CD4-positive, alpha-beta T cell treated with Interleukin-4 for 4 hours (primary cell): ENCODE measurements around the gene ATP6V1G2.

Experiments
- DNase-seq: peaks from one replicate; pipeline ENCODE4 v3.0.0-alpha.2; 2020

ATP6V1G2 gene

DNA sequence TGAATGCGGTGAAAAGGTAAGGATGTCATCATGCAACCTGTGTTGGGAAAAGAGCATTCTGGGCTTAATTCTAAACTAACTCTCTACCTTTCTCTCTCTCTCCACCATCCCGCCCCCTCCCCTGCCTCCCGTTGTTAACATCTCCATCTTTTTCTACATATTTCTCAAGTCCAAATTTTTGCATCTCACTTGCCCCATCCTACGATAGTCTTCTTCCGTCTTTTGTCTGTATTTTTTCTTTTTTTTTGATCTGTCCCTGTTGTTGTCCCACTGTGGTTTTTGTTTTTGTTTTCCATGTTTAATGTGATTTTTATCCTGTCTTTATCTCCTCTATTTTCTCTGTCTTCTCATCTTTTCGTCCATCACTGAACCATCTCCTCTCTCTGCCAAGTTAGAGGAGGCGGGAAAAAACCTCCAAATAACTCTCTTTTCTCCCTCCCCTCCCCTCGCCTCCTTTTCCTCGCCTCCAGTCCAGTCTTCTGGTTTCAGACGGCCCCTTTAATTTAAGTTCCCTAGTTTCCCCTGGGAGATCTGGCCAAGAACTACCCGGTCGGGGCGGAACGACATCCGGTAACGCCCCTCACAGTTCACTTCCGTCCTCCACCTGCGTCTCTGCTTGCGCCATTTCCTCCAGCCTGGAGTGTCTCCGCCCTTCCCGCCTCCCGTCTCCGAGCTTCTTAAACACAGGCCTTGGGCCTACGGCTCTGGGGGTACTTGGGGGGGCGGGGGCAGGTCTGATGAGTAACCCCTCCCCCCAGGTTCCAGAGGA is 734 bp upstream of the ATP6V1G2 start, which contains the start of gene NFKBIL1:
NFKBIL1 (plus strand) TSS at position 651 of the 769 bp plus-strand sequence; CDS start at position 738, 87 bp downstream.
- peak; percentile 90 for DNase-seq

- no peak for DNase-seq
Measured at GRCh38 chr6:31545291-31545690, 1.1 kb downstream of the ATP6V1G2 start.

DNA sequence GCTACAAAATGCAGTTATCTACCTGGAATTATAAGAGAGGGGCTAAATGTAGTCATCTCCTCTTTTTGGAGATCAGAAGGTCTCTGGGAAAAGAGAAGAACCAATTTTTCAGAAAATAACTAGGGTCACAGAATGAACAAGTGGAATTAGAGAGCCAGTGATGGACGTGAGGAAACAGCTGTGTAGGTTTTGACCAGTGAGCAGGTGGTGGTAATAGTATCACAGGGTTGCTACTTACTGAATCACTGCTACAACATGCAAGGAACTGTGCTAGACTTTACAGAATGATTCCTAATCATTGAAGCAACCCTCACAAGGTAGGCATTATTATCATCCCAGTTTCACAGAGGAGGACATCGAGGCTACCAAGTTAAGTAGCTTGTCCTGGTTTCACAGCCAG is 1.7 kb downstream of the ATP6V1G2 start:
- DNase-seq = no peak

GRCh38 chr6:31543639-31544038 is 2.8 kb downstream of the ATP6V1G2 start:
- no peak for DNase-seq

DNA sequence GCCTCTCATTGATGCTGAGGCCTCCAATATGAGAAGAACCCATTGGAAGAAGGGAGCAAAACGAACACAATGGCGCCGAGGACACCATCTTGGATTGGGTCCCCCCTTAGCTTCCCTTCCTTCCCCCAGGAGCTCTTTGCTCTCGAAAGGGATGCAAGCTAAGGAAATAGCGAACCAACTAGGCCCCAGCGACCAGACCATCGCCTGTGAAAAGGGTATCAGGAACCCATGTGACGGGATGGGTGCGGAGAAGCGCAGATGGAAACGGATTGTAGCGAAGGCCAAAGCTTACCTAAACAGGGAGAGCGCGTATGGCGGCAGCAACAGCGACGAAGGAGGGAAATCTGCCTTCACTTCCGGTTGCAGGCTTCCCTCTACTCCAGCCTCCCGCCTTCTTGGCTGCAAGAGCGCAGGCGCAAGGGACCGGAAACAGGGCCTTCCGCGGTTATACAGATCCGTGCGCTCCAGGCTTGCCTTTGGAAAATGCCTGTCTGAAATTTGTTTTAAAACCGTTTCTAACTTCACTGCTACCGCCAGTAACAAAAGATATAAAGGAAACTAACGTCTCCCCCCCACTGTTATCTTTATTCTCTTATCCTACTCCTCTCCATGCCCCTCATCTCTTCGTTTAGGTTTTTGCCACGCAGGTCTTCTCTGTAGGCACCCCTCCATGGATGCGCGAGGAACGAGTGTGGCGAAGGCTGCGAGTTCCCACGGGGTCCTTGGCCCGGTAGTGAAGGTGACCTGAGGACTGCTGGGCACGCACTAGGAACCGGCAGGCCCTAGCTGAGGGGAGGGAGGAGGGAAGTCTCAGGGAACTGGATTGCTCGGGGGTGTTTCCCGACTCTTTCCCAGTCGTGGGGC is 4.5 kb downstream of the ATP6V1G2 start, which contains the start of gene DDX39B:
DDX39B (minus strand) TSS at position 346 of the 864 bp plus-strand sequence. CDS start 1,471 bp downstream, outside the sequence.
- DNase-seq = peak; percentile 97

DNA sequence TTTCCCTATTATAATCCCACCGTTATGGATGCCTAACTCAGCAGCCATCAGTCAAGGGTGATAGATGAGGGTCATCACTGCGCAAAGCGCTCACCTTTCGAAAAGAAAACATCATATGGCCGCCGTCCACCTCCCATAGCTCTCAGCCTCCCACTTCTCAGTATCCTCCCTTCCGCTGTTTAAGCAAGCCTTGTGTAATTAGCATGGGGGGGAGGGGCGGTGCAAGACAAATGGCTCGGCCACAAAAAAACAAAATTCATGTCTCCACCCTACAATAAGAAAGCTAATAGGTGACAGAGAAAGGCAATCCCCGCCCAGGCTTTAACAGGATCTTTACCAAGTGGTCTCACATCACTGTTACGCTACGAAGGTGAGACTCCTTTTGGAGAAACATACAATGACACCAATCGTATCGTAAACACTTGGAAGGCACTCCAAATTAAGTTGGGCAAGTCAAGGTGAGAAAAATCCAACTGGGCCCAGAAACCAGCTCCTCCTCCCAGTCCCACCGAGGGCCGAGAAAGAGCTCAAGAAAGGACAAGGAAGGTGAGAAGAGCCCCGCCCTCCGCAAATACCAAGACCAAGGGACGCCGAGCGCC is 5.2 kb downstream of the ATP6V1G2 start:
- peak; percentile 86 for DNase-seq

GRCh38 chr6:31540640-31541039 is 5.8 kb downstream of the ATP6V1G2 start:
- no peak for DNase-seq

DNA sequence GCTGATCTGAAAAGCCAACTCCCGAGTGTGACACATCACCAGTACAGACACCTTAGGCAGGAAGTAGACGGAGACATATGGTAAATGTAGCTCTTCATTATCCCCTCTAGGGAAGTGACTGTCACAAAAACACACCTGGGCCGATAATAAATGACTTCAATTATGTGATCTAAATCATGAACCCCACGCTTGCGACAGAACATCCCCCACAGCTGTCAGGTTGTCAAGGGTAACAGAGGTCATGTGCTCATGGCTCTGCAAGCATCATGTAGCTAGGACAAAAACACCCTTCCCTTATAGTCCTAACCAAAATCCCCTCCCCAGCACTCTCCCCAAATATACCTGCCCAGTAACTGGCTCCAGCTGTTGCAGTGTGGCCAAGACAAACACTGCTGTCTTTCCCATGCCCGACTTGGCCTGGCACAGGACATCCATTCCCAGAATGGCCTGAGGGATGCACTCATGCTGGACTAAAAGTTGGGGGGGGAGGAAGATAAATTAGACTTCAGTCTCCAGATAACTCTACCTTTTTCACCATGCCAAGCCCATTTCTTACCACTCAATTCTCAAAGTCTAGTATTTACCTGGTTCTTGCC is 7.5 kb downstream of the ATP6V1G2 start:
- peak; percentile 48 for DNase-seq

DNA sequence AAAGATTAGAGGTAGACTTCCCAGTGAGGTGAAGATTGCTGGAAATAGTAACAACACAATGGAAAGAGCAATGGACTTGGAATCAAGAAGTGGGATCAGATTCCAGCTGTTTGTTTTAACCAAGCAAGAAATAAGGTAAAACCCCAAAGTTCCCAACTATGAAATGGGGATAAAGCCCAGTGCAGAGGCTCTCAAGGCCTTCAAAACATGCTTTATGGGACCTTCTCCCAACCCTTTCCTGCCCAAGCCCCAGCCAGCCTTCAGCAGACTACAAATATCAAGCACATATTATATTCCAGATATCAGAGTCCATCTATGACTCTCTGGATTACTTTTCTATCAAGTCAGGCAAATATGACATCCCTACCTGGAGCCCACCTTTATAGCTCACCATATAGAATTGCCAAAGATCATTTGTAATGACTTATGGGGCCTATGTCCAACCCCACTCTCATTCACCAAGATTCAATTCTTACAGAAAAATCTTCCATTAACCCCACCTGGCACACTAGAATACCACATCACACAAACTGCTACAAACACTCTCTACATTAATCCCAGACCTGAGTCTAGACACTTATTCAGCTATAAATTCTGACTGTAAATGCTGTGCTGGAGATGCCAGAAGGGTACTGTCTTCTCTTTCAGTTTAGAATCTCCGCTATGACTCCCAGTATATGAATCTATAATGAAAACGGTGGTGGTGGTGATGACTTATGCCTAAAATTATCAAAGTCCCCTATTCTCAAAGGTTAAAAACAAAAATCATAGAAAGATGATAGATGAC is 10.7 kb downstream of the ATP6V1G2 start:
- no peak for DNase-seq

DNA sequence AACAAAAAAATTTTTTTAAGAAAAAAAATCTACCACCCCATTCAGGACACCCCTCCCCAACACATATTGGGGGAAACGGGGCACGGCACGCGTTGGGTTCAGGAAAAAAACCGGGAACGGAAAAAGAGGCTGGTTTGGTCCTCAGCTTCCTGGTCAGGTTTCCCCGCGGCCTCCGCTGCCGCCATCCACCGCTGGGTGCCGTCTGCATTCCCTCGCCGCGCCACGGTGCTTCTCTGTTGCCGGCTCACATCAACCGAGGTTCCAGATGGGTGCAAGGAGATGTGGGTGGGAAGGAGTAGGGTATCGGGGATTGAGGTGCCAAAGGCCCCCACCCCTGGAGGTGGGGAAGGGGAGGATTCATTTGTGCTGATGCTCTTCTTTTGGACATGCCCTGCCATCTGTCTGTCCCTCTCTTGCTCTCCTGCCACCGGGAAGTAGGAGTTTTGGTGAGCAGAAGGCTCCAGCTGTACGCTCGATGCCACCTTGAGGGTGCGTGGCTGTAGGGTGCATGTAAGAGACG is 11.8 kb downstream of the ATP6V1G2 start:
- DNase-seq = no peak

DNA sequence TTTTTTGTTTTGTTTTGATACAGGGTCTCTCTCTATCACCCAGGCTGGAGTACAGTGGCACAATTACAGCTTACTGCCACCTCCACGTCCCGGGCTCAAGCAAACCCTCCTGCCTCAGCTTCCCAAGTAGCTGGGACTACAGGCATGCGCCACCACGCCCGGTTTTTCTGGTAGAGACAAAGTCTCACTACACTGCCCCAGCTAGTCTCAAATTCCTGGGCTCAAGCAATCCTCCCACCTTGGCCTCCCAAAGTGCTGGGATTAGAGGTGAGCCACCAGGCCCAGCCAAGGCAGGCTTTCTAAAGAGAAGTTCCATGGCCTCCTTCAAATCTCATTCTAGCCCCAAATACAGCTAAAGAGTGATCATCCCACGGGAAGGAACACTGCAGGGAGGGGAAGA is 12.4 kb downstream of the ATP6V1G2 start:
- no peak for DNase-seq

DNA sequence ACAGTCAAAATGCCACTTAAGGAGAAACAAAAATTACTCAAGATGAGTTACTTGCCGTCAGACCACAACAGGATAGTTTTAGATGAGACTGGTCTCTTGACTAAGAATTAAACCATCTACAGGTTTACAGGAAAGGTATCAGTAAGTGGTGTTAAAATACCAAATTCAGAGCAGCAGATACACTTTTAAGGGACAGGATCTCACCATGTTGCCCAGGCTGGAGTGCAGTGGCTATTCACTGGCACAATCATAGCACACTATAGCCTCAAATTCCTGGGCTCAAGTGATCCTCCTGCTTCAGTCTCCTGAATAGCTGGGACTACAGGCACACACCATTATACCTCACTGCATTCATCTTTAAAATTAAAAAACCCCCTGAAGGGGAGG is 13.0 kb downstream of the ATP6V1G2 start:
- DNase-seq = no peak

DNA sequence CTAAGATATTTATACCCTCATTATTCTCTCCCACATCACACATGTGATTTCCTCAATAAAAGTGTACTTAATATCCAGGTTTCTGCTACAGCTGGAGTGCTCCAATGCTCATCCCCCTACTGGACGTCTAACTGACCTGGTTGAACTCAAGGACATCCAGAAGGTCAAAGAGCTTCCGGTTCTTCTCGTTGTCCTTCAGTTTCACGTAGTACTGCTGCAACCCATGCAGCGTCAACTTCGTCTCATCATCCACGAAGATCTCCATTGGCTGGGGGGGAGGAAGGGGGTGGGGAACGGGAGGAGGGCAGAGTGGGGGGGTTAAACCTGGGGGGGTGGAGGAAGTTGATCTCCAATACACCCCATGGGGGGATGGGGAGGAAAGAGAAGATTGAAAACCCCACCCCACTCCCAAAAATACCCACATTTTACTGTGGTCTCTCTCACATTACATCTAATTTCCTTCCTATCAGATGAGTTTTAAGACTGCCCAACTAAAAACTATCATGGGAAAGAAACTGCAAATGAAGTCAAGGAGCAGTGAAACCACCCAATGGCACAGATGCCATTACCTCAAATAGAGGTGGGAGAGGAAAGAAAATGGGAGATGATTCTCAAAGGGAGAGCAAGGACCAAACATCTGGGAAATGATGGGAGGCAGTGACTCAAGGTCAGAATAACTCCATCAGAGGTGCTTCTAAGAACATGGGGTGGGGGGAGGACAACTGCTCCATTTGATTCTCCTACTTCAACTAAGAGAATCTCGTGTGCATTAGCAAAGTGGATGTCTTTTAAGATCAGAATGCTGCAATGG is 13.6 kb downstream of the ATP6V1G2 start:
- DNase-seq = no peak

DNA sequence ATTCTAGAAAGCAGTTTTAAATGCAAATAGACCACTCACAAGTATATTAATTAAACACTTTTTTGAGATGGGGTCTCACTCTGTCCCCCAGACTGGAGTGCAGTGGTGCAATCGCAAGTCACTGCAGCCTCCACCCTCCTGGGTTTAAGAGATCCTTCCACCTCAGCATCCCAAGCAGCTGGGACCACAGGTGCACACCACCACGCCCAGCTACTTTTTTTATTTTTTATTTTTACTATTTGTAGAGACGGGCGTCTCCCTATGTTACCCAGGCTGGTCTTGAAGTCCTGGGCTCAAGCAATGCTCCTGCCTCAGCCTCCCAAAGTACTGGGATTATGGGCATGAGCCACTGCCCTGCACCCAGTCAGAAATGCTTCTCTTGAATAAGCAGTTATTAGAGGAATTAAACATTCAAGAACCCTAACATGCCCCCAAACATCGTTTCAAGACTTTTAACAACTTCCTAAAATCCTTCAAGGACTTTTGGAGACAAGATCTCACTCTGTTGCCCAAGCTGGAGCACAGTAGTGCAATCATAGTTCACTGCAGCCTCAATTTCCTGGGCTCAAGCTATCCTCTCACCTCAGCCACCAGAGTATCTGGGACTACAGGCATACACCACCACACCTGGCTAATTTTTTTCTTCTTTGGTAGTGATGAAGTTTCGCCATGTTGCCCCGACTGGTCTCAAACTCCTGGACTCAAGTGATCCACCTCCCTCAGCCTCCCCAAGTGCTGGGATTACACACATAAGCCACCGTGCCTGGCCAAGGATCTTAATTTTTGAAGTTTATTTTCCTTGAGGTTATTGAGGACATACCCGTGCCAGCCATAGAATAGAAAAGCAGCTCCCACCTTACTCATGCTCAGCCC is 14.4 kb downstream of the ATP6V1G2 start:
- no peak for DNase-seq

DNA sequence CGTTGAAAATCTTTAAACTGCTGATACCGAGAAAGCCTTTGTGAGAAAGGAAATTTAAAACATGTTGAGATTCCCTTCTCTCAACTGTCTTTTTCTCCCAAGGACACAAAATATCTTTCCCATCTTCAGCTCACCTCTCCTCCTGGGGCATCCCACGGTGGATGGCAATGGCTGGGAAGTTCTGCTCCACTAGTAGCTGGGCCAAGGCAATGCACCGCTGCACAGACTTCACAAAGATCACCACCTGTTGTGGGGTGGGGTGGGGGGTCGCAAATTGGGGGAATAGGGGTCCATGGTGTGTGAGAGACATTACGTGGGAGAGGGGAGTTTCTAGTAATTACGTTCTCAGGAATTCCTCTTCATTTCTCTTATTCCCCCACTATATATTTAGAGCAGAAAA is 15.2 kb downstream of the ATP6V1G2 start:
- no peak for DNase-seq

DNA sequence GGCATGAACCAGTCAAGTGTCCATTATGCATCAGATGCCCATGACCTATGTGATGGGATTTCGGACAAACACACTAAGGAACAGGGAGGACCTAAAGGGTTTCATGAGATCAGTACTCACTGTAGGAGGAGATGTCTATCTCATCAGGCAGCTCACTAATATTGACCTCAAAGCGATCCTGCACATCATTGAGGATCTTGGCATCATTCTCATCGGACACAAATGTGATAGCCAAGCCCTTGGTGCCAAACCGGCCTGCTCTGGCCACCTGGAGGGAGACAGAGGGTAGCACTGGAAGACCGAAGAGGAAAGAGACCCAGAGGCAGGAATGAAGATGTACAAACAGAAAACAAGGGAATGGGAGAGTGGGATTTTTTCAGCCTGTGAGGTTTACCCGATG is 15.7 kb downstream of the ATP6V1G2 start:
- DNase-seq = no peak

DNA sequence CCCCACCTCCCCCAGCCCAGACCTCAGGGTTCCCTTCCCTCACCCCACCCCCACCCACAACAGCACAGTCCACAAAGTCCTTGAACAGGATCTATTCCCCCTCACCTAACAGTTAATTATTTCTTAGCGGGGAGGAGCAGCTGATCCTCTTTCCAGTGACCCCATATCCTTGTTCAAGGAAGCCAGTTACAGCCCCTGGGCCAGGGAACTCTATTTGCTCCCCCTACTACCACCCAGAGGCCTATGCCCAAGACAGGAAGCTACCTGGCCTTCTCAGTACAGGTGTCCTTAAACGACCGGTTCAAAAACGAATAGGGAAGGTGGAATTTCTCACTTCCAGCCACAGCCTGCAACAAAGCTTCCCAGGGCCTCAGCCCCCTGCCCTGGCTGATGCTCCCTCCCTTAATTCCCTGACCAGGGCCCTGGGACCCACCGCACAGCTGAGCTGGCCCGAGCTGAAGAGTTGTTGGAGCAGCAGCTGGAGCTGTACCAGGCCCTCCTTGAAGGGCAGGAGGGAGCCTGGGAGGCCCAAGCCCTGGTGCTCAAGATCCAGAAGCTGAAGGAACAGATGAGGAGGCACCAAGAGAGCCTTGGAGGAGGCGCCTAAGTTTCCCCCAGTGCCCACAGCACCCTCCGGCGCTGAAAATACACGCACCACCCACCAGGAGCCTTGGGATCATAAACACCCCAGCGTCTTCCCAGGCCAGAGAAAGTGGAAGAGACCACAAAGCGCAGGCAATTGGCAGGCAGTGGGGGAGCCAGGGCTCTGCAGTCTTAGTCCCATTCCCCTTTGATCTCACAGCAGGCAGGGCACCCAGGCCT is 16.9 kb downstream of the ATP6V1G2 start:
- DNase-seq = no peak

GRCh38 chr6:31528821-31529328 is 17.5 kb downstream of the ATP6V1G2 start, which contains the start of gene MCCD1:
MCCD1 (plus strand) TSS chr6:31528962; CDS start chr6:31529015, 53 bp downstream.
- no peak for DNase-seq

DNA sequence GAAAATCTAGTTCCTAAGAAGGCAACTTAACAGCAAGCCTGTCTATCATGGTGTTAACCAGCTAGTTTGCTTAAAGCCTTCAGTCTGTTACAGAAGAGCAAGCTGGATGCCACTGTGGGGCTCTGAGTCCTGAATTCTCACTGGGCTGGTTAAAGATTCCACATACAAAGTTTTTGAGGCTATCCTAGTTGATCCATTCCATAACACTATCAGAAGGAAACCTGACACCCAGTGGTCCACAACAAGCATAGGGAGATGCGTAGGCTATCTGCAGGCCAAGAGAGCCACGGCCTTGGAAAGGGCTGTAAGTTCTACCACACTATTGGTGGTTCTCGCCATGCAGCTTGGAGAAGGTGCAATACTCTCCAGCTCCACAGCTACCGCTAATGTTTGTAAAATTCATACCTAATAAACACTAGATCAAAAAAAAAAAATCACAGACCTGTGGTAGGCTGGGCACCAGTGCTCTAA is 18.1 kb downstream of the ATP6V1G2 start:
- no peak for DNase-seq
